Limb (tissue), 2 donors: ENCODE measurements around the gene PTCD1.
A peak's percentile ranks its signal among the peaks of the same experiment; 100 is the strongest.

ENCODE experiments used
- DNase-seq, 2 donors: peaks; one replicate each; pipeline ENCODE4 v3.0.0-alpha.2; 2016; ENCODE audit errors: extremely low spot score in 2 of 2

The PTCD1 gene

GRCh38 chr7:99438573-99439480 lies at the start of gene PTCD1, which contains the start of gene CPSF4:
Gene PTCD1, minus strand, starts transcription at chr7:99438798. Its CDS starts 3,556 bp downstream, at chr7:99435242.
Gene CPSF4, plus strand, starts transcription at chr7:99438943. Its CDS starts 140 bp downstream, at chr7:99439083.
- DNase-seq = peak; percentile 94 to 96

GRCh38 chr7:99485094-99485493 lies 46.5 kb upstream of the PTCD1 start:
- no peak for DNase-seq

GRCh38 chr7:99478464-99479440 lies 40.2 kb upstream of the PTCD1 start:
- DNase-seq = no peak

- DNase-seq = no peak
These were observed 37.5 kb upstream of the PTCD1 start for GRCh38 chr7:99476107-99476506.

- no peak for DNase-seq
These were observed 34.7 kb upstream of the PTCD1 start for GRCh38 chr7:99473315-99473596.

GRCh38 chr7:99472561-99473314 lies 34.1 kb upstream of the PTCD1 start, which contains the start of gene ZNF789:
Gene ZNF789, plus strand, starts transcription at chr7:99472890. Its CDS starts 3,567 bp downstream, at chr7:99476457.
- peak; percentile 95 to 98 for DNase-seq

- DNase-seq = no peak
These were observed 30.9 kb upstream of the PTCD1 start for GRCh38 chr7:99469381-99470065.

- DNase-seq = no peak
These were observed 29.8 kb upstream of the PTCD1 start for GRCh38 chr7:99468336-99468918.

GRCh38 chr7:99465421-99465768 lies 26.8 kb upstream of the PTCD1 start:
- DNase-seq = no peak

GRCh38 chr7:99461221-99461620 lies 22.6 kb upstream of the PTCD1 start:
- no peak for DNase-seq

GRCh38 chr7:99460651-99461050 lies 22.1 kb upstream of the PTCD1 start:
- no peak for DNase-seq

GRCh38 chr7:99459087-99459486 lies 20.5 kb upstream of the PTCD1 start:
- DNase-seq = no peak

GRCh38 chr7:99457650-99458493 lies 19.3 kb upstream of the PTCD1 start:
- DNase-seq = no peak

- DNase-seq = no peak
These were observed 18.6 kb upstream of the PTCD1 start for GRCh38 chr7:99457050-99457649.

GRCh38 chr7:99456288-99456687 lies 17.7 kb upstream of the PTCD1 start:
- DNase-seq = no peak

- DNase-seq = no peak
These were observed 17.3 kb upstream of the PTCD1 start for GRCh38 chr7:99455874-99456273.

GRCh38 chr7:99453105-99453504 lies 14.5 kb upstream of the PTCD1 start:
- no peak for DNase-seq

- no peak for DNase-seq
These were observed 13.9 kb upstream of the PTCD1 start for GRCh38 chr7:99452541-99452940.

GRCh38 chr7:99451936-99452335 lies 13.3 kb upstream of the PTCD1 start:
- no peak for DNase-seq
